ENCODE results near the gene TMEM178A. TPM values are rescaled to one million over a fixed set of nuclear protein-coding genes. Genes with fewer than 3 reads are reported as not detected.
"Not testable (repeated sequence)": the region's sequence is repeated elsewhere in the genome, so short reads cannot be mapped to it uniquely, and the experiment has no call there.

The TMEM178A gene
- total RNA-seq, 1 donor from 2014 or later = 3.0 TPM

- DNase-seq (ENCODE audit: missing footprints); ATAC-seq: not testable (repeated sequence)
- intact Hi-C loops (cut with DNase I) = loop anchor here (10.0 kb wide), 1 partner anchor 213 kb away; no protein-coding TSS in a partner anchor
Observed at GRCh38 chr2:39728085-39728484, 62.4 kb downstream of the TMEM178A start.

GRCh38 chr2:39728941-39729351 is 63.2 kb downstream of the TMEM178A start:
- DNase-seq (ENCODE audit: missing footprints) = peak; percentile 55
- ATAC-seq = no peak
- intact Hi-C loops (cut with DNase I) = loop anchor here (10.0 kb wide), 1 partner anchor 214 kb away; no protein-coding TSS in a partner anchor

- ATAC-seq = no peak
- no peak for DNase-seq (ENCODE audit: missing footprints)
- intact Hi-C loops (cut with DNase I) = no loop called here
Observed at GRCh38 chr2:39730276-39730675, 64.6 kb downstream of the TMEM178A start.

DNA sequence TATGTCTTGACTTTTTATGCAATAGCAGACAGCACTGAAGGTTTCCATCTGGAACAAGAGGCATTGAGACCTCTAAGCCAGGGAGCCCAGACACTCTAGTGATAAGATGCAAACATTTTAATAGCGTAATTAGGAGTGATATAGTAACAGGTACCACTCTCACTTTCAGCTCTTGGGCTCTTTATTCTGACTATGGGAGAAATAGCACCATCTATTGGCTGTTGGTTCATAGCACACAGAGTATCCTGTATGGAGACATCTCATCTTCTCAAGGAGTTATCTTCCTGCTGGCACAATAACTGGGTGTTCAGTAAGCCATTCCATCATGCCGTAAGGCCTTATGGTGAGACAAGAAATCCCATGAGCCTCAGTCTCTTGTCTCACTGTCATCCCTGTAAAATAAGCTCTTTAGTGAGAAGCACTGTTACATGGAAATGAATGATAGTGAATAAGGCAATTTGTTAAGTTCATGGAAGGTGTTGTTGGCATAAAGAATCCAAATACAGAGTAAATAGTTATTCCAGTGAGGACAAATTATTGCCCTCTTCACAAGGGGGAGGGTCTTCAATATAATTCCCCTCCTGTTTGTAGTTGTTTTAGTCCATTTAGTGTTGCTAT is 65.1 kb downstream of the TMEM178A start:
- intact Hi-C loops (cut with DNase I) = no loop called here
- no peak for ATAC-seq
- DNase-seq (ENCODE audit: missing footprints) = no peak

DNA sequence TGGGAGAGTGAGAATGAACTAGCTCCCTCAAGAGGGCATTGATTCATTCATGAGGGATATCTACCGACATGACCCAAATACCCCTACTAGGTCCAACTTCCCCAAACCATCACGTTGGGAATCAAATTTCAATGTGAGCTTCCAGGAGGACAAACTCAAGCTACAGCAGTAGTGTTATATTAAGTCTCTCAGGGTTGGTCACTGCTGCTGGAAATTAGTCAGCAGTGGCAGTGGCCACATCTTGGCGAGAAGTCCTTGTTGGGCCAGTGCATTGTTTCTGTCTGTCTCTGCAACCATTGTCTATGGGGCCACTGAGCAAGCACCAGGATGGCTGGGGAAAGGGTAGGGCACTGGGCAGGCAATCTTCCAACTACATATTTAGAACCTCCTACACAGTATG is 65.8 kb downstream of the TMEM178A start:
- intact Hi-C loops (cut with DNase I) = no loop called here
- ATAC-seq = no peak
- no peak for DNase-seq (ENCODE audit: missing footprints)

DNA sequence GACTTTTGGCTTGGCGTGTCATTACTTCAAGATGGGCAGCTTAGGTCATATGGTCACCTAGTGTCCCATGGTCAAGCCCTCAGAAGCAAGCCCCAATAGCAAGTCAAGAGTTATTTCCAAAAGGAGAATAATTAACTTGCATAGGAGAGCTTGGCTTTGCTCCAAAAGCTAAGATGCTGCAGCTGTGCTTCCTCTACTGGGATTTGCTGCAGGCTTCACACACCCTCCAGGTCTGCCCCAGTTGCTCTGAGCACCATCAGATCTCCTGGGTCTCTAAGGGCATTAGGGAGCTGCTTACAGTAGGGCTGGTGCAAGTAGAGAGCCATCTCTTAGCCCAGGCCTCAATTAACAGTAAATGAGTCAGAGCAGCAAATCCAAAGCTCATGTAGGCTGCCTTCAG is 66.8 kb downstream of the TMEM178A start:
- DNase-seq (ENCODE audit: missing footprints) (no peak), ATAC-seq (peak; percentile 43)
- intact Hi-C loops (cut with DNase I) = no loop called here

DNA sequence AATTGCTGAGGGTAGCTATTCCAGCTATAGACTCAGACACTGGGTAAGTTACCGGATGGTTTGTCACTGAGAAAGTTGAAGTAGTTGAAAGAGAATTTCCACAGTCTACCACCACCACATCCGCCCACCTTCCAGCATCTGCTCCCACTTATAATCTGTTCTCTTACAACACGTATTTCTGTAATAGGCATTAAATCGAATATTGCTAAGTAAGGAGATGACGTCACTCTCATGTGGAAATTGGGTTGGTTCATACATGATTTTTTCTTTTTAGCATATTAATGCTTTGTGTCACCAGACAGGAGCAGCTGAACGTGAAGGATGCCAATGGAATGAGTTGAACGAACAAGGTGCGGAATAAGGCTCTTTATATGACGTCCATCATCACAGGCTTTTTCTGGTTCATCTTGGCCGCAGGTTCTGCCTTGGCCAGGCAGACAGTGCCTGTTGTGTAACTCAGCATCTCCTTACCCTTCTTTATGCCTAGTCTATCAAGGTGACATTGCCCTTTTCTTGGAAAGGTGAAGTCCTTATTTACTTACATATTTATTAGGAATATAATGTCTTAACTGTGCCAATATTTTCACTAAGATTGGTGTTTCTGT is 67.5 kb downstream of the TMEM178A start:
- intact Hi-C loops (cut with DNase I) = no loop called here
- ATAC-seq = no peak
- no peak for DNase-seq (ENCODE audit: missing footprints)

DNA sequence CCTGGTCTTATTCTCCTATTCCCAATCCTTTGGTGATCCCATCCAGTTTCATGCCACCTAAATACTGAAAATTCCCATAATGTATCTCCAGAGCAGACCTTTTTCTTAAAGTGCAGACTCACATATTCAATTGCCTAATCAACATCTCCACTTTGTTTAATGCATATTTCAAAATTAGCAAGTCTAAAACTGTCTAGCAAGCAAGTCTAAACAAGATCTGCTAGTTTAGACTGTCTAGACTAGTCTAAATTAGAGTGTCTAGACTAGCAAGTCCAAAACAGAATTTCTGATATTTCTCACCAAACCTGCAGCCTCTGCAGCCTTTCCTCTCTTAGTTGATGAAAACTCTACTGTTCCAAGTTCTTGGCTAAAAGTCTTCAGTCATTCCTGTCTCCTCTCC is 68.7 kb downstream of the TMEM178A start:
- no peak for DNase-seq (ENCODE audit: missing footprints)
- no peak for ATAC-seq
- intact Hi-C loops (cut with DNase I) = no loop called here

DNA sequence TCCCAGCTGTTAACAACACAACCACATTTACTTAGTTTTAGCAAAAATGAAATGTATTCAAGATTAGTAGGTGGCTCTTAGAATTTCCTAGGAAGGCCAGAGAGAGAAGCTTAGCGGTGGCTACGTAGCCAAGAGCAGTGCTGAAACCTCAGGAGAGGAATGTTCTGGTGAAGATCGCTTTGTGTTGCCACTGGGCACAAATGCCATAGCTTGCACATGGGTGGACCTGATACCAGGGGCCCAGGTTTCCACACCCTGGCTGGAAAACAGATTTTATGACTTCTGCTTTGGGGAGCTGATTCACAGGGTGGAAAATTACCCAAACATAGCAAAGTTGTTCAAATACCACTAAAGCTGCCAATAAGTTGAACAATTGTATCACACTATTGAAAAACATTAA is 69.9 kb downstream of the TMEM178A start:
- ATAC-seq (no peak), DNase-seq (ENCODE audit: missing footprints) (no peak)
- intact Hi-C loops (cut with DNase I) = no loop called here

DNA sequence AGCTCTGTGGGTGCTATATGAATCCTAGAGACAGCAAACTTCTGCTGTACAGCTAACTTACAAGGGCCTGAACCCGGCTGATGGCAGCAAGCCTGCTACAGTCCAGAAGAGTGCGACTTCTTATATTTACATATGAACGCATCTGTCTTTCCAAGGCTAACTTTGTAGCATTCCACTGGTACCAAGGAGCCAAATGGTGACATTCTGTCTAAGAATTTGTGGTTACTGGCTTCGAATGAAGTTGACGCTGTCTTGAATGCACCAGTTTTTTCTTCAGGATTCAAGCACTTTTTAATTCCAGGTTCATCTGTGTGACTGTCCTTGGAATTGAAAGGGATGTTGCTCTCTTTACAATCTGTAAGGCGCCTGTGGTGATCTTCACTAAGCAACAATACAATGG is 70.9 kb downstream of the TMEM178A start:
- intact Hi-C loops (cut with DNase I) = no loop called here
- DNase-seq (ENCODE audit: missing footprints) (no peak), ATAC-seq (no peak)

DNA sequence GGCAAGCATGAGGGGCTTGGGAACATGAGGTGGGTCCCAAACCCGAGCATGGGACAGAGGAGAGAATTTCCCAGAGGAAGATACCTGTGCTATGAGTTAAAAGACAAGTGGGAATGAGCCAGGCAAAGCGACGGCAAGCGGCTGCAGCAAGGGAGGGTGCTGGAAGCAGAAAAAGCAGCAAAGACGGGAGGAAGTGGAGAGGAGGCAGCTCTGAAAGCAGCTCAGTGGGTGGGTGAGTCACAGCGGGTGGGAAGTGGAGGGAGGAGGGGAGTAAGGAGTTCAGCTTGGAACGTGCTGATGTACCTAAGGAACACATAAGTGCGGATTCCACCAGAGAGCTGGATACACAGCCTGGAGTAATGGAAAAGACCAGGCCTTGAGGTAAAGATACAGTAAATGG is 71.9 kb downstream of the TMEM178A start:
- intact Hi-C loops (cut with DNase I) = no loop called here
- no peak for DNase-seq (ENCODE audit: missing footprints)
- ATAC-seq = no peak

- intact Hi-C loops (cut with DNase I) = no loop called here
- ATAC-seq = no peak
- DNase-seq (ENCODE audit: missing footprints) = no peak
Observed at GRCh38 chr2:39738936-39739335, 73.2 kb downstream of the TMEM178A start.

GRCh38 chr2:39739386-39739785 is 73.7 kb downstream of the TMEM178A start:
- DNase-seq (ENCODE audit: missing footprints) (no peak), ATAC-seq (no peak)
- intact Hi-C loops (cut with DNase I) = no loop called here

DNA sequence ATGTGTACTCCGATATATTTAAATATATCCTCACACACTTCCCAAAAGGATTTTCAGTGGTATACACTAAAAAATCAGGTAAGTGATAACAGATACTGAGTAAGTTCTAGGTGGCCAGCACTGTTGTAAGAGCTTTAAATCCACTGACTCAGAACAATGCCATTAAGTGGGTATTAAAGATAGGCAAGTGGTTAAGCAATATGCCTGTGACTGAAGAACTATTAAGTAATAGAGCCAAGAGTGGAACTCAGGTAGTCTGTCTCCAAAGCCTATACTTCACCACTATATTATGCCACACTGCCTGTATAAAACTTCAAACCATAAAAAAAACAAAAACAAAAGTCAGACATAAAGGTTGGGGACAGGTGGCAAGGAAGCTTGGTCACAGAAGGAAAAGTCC is 76.2 kb downstream of the TMEM178A start:
- intact Hi-C loops (cut with DNase I) = no loop called here
- DNase-seq (ENCODE audit: missing footprints) = no peak
- no peak for ATAC-seq

DNA sequence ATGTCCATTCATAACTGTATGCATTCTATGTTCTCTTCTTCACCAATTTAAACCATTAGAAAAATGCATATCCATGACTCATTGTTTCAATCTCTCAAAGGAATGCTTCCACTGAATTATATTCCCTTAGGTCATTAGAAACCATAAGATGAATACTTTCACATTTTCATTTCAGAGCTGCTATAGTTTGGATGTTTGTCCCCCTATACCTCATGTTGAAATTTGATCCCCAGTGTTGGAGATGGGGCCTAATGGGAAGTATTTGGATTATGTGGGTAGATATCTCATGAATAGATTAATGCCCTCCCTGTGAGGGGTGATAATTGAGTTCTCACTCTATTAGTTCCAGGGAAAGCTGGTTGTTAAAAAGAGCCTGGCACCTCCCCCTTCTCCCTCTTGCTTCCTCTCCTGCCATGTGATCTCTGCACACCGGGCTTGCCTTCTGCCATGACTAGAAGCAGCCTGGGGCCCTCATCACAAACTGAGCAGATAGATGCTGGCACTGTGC is 77.6 kb downstream of the TMEM178A start:
- ATAC-seq (no peak), DNase-seq (ENCODE audit: missing footprints) (no peak)
- intact Hi-C loops (cut with DNase I) = no loop called here

DNA sequence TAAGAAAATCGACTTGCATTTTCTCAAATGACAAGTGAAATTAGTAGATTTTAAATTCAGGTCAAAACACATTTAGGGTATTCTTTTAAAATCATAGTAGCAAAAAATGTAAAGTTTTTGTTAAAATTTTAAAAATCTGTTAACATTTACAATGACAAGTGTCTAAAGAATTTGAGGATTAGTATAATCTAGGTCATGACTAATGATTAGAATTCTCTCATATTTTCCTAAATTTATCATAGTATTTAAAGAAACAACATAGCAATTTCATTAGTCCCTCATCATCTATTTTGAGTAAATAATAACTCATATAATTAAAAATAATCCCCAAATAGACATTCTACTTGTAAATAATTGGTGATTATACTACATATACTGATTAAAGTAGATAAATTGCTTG is 89.7 kb downstream of the TMEM178A start:
- intact Hi-C loops (cut with DNase I) = no loop called here
- ATAC-seq (no peak), DNase-seq (ENCODE audit: missing footprints) (no peak)

- ATAC-seq = no peak
- no peak for DNase-seq (ENCODE audit: missing footprints)
- intact Hi-C loops (cut with DNase I) = no loop called here
Observed at GRCh38 chr2:39757156-39757555, 91.4 kb downstream of the TMEM178A start.

GRCh38 chr2:39762448-39762847 is 96.7 kb downstream of the TMEM178A start:
- intact Hi-C loops (cut with DNase I) = no loop called here
- ATAC-seq = no peak

More at GRCh38 chr2:39762448-39762847, 96.7 kb downstream of the TMEM178A start:
- no peak for DNase-seq (ENCODE audit: missing footprints)

All from Right ventricle myocardium inferior (tissue), 1 donor.